H1 (cell line): ENCODE results near the gene ATL3. TPM values are rescaled to one million over a fixed set of nuclear protein-coding genes. Genes with fewer than 3 reads are reported as not detected.

Source experiments
- ASH2L ChIP-seq: fragments of 200-600, 300-600 bp; sonication (generic); IDR thresholded peaks from one replicate; pipeline ENCODE4 v1.7.1; 2017; ENCODE audit warnings: low read length
- CHD1 ChIP-seq: IDR thresholded peaks from 2 replicates; pipeline ENCODE4 v1.6.1; 2012; ENCODE audit warnings: low read depth, low read length, improper control_type of control experiment
- CHD7 ChIP-seq: fragments of 300-600 bp; sonication (generic); IDR thresholded peaks from 2 replicates; pipeline ENCODE4 v1.7.1; 2012; ENCODE audit warnings: low read length, moderate library complexity, mild to moderate bottlenecking, inconsistent platforms; ENCODE audit not compliant: insufficient replicate concordance
- CREB1 ChIP-seq: IDR thresholded peaks from 2 replicates; pipeline ENCODE4 v1.6.1; 2012; ENCODE audit warnings: inconsistent platforms
- POLR2AphosphoS5 ChIP-seq: IDR thresholded peaks from 2 replicates; pipeline ENCODE4 v1.6.1; 2011; ENCODE audit warnings: low read depth, low read length
- RFX5 ChIP-seq: IDR thresholded peaks from 2 replicates; pipeline ENCODE4 v1.6.1; 2011; ENCODE audit warnings: low read depth, low read length, improper control_type of control experiment, borderline replicate concordance
- SAP30 ChIP-seq: fragments of 300-600 bp; sonication (generic); IDR thresholded peaks from 2 replicates; pipeline ENCODE4 v1.7.1; 2012; ENCODE audit warnings: low read length, moderate library complexity, mild to moderate bottlenecking, inconsistent platforms; ENCODE audit not compliant: insufficient read depth, insufficient replicate concordance
- SRF ChIP-seq: IDR thresholded peaks from 2 replicates; pipeline ENCODE4 v1.6.1; 2011; ENCODE audit warnings: mild to moderate bottlenecking, low read depth, low read length, moderate library complexity
- polyA plus RNA-seq, 7 experiments: library from polyadenylated mRNA; depleted of rRNA in 3 of 7; stranded (reverse) in 5 of 7; unstranded in 2 of 7; fragments of >200 nt in 5 of 7; fragments of 200-250 nt in 2 of 7; gene quantifications; 1 replicate in 5 of 7; 2 replicates in 1 of 7; 4 replicates in 1 of 7; pipeline versions ENCODE4 v1.2.1 to v1.2.3, GENCODE V29; 2011 to 2013; ENCODE audit warnings: missing spikeins in 2 of 7, mixed read lengths in 2 of 7
- total RNA-seq: library from RNA; stranded (reverse); fragmentation: NEBNext Ultra II Directional; extraction: Animal tissue kit (Norgen Biotek cat#: 25700); gene quantifications from 2 replicates; pipeline ENCODE4 v1.2.1, GENCODE V29; 2021
- TF ChIP-seq, protein P1 (sequence below): IDR thresholded peaks from 2 replicates; pipeline ENCODE4 v1.6.1; 2011; ENCODE audit warnings: low read length, improper control_type of control experiment
- TF ChIP-seq, protein P2 (sequence below): IDR thresholded peaks from 2 replicates; pipeline ENCODE4 v1.6.1; 2012; ENCODE audit warnings: low read length, inconsistent platforms

The ATL3 gene
- total and polyA plus RNA-seq, 2 of the 8 experiments (the other 6 are each of a cell fraction or from before 2014, with no cell fraction given) = 7.8 to 24.5 TPM

DNA sequence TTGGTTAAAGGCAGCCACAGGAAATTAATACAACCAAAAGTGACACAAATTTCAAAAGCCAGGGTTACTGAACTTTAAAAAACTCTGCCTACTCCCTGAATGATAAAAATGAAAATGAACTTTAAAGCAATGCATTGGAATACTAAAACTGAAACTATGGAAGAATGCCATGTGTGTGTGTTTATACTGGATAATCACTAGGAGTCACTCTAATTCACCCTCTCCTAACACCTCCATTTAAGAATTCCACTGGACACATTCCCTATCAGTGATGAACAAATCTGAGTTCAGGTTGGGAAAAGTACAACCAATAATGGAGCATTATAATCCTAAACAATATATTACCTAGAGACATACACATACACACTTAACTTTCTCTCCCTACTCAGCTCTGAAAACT is 29.4 kb downstream of the ATL3 start (continued):
- TF ChIP-seq CHD7 (no peak), ASH2L (no peak), SRF (no peak), POLR2AphosphoS5 (no peak), SAP30 (no peak), CREB1 (no peak), RFX5 (no peak), CHD1 (no peak)
- TF ChIP-seq, protein P1, sequence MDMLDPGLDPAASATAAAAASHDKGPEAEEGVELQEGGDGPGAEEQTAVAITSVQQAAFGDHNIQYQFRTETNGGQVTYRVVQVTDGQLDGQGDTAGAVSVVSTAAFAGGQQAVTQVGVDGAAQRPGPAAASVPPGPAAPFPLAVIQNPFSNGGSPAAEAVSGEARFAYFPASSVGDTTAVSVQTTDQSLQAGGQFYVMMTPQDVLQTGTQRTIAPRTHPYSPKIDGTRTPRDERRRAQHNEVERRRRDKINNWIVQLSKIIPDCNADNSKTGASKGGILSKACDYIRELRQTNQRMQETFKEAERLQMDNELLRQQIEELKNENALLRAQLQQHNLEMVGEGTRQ = no peak
- TF ChIP-seq, protein P2, sequence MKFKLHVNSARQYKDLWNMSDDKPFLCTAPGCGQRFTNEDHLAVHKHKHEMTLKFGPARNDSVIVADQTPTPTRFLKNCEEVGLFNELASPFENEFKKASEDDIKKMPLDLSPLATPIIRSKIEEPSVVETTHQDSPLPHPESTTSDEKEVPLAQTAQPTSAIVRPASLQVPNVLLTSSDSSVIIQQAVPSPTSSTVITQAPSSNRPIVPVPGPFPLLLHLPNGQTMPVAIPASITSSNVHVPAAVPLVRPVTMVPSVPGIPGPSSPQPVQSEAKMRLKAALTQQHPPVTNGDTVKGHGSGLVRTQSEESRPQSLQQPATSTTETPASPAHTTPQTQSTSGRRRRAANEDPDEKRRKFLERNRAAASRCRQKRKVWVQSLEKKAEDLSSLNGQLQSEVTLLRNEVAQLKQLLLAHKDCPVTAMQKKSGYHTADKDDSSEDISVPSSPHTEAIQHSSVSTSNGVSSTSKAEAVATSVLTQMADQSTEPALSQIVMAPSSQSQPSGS = no peak
